Measurements from ENCODE around the gene LDLRAP1.
"Not testable (repeated sequence)": the region's sequence is repeated elsewhere in the genome, so short reads cannot be mapped to it uniquely, and the experiment has no call there.

The LDLRAP1 gene

DNA sequence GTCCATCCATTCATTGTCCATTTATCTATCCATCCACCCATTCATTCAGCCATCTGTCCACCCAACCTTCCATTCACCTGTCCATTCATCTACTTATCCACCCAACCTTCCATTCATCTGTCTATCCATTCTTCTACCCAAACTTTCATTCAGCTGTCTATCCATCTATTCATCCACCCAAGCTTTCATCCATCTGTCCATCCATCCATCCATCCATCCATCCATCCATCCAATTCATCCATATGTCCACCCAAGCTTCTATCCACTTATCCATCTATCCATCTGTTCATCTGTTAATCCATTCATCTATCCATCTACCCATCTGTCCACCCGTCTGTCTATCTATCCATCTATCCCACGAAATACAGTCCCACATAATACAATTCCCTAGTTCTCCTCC, 51.6 kb downstream of the LDLRAP1 start:
- TF ChIP-seq, protein P1, sequence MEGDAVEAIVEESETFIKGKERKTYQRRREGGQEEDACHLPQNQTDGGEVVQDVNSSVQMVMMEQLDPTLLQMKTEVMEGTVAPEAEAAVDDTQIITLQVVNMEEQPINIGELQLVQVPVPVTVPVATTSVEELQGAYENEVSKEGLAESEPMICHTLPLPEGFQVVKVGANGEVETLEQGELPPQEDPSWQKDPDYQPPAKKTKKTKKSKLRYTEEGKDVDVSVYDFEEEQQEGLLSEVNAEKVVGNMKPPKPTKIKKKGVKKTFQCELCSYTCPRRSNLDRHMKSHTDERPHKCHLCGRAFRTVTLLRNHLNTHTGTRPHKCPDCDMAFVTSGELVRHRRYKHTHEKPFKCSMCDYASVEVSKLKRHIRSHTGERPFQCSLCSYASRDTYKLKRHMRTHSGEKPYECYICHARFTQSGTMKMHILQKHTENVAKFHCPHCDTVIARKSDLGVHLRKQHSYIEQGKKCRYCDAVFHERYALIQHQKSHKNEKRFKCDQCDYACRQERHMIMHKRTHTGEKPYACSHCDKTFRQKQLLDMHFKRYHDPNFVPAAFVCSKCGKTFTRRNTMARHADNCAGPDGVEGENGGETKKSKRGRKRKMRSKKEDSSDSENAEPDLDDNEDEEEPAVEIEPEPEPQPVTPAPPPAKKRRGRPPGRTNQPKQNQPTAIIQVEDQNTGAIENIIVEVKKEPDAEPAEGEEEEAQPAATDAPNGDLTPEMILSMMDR (conservative IDR thresholded peaks at IDR 0.05), result no peak
- no peak overlapping the region for H3K27ac ChIP-seq

DNA sequence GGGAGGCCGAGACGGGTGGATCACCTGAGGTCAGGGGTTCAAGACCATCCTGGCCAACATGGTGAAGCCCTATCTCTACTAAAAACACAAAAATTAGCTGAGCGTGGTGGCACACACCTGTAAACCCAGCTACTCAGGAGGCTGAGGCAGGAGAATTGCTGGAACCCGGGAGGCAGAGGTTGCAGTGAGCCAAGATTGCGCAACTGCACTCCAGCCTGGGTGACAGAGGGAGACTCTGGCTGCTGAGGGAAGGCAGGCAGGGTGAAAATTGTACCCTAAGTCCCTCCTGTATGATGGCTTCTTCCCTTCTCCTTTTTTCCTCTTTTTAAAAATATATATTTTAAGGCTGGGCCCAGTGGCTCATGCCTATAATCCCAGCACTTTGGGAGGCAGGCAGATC, 53.2 kb downstream of the LDLRAP1 start:
- H3K27ac ChIP-seq, result not testable (repeated sequence)

DNA sequence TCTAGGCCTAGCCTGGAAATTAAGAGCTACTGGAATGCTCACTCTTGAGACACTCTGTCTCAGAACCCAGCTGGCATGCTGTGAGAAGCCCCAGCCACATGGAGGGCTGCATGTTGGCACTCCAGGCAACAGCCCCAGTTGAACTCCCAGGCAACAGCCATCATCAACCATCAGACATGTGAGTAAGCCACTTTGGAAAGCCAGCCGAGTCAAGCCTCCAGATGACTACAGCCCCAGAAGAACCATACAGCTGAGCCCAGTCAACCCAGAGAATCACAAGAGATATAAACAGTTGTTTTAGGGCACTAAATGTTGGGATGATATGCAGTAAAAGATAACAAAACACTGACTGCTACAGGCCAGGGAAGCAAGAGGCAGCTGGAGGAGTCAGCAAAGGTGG, 55.5 kb downstream of the LDLRAP1 start:
- no peak overlapping the region for H3K27ac ChIP-seq
- TF ChIP-seq, protein P1 (conservative IDR thresholded peaks at IDR 0.05), result no peak

DNA sequence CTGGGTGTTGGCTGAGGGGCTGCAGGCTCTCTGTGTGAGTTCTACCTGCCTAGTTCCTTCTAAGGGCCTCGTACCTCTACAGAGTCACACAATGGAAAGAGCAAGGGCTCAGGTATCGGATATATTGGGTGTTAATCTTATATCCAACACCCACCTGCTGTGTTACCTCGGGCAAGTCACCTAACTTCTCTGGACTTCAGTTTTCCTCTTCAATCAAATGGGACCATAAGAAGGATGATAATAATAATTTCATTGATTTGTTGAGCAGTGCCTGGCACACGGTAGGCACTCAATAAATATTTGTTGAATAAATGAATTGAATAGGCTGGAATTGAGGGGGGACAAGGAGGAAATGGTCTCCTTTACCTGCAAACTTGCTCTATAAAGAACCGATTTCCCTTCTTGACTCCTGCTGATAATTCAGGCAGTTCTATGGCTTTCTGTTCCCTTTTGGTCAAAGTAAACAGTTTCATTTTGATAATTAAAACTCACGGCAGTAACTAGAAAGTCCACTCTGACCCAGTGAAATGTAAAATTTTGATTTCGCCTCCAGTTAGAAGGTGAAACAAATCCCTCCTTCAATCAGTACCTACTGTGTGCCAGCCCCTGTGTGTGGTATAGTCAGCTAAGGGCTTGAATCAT, 56.7 kb downstream of the LDLRAP1 start:
- TF ChIP-seq, protein P1 (conservative IDR thresholded peaks at IDR 0.05), result no peak
- H3K27ac ChIP-seq, result no peak overlapping the region

DNA sequence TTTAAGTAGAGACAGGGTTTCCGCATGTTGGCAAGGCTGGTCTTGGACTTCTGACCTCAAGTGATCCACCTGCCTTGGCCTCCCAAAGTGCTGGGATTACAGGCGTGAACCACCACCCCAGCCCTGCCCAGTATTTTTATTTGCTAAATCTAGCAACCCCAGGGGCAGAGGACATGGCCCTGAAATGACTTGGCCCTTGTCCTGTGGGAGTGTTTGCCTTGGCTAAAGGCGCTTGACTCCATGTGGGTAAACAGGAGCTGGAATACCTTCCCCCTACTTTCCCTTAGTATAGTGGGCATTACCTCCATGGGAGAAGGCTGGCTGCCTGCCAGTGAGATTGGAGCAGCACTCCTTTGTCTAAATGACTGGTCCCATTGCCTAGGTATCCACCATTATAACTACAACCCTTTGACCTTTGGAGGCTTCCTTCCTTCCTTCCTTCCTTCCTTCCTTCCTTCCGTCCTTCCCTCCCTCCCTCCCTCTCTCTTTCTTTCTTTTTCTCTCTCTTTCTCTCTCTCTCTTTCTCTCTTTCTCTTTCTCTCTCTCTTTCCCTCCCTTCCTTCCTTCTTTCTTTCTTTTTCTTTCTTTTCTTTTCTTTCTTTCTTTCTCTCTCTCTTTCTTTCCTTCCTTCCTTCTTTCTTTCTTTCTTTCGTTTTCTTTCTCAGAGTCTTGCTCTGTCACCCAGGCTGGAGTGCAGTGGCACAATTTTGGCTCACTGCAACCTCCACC, 57.7 kb downstream of the LDLRAP1 start:
- H3K27ac ChIP-seq, result peak overlapping the region; percentile 21; the same call in 1 of the 2 replicates

DNA sequence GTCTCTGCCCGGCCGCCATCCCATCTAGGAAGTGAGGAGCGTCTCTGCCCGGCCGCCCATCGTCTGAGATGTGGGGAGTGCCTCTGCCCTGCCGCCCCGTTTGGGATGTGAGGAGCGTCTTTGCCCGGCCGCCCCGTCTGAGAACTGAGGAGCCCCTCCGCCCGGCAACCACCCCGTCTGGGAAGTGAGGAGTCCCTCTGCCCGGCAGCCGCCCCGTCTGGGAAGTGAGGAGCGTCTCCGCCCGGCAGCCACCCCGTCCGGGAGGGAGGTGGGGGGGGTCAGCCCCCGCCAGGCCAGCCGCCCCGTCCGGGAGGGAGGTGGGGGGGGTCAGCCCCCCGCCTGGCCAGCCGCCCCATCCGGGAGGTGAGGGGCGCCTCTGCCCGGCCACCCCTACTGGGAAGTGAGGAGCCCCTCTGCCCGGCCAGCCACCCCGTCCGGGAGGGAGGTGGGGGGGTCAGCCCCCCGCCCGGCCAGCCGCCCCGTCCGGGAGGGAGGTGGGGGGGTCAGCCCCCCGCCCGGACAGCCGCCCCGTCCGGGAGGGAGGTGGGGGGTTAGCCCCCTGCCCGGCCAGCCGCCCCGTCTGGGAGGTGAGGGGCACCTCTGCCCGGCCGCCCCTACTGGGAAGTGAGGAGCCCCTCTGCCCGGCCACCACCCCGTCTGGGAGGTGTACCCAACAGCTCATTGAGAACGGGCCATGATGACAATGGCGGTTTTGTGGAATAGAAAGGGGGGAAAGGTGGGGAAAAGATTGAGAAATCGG, 60.6 kb downstream of the LDLRAP1 start:
- not testable (repeated sequence) for H3K27ac ChIP-seq

DNA sequence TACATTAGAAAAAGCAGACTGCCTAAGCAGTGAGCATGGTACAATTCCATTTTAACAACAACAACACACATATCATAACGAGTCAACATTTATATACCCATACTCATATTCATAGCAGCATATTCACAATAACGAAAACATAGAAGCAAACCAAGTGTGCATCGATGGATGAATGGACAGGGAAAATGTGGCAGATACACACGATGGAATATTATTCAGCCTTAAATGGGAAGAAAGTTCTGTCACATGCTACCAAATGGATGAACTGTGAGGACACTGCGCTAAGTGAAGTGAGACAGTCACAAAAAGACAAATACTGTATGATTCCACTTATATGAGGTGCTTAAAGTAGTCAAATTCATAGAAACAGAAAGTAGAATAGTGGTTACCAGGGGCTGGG, 63.7 kb downstream of the LDLRAP1 start:
- TF ChIP-seq, protein P1 (conservative IDR thresholded peaks at IDR 0.05), result no peak
- no peak overlapping the region for H3K27ac ChIP-seq

DNA sequence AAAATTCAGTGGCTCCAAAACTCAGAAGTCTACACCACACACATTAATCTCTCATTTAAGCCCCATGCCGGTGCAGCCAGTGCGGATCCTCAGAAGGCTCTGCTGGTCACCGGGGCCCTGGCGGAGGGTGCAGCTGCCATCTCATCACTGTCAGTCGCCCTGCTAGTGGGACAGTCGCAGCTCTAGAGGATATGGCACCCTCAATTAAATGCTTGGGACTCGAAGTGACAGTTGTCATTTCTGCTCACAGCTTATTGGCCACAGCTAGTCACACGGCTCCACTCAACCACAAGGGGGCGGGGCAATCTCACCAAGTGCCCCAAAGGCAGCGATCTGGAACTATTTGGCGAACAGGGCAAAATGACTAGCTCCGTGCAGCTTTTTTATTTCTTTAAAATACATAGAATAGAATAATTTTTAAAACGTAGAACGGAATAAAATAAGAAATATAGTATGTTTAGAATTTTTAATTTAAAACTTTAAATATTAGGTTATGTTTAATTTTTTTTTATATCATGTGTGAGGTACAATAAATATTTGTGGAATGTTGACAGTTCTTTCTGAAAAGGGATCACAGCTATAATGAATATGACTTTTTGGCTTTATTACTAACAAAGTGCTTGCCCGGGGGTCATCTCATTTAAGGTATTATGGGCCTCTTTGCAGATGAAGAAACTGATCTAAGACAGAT, 65.2 kb downstream of the LDLRAP1 start:
- no peak overlapping the region for H3K27ac ChIP-seq
- TF ChIP-seq, protein P1 (conservative IDR thresholded peaks at IDR 0.05), result peak; percentile 69

Measured in VCaP (cell line).